Activated T-cell treated with anti-CD3 and anti-CD28 coated beads, Interleukin-2, amount 50 U/mL, for 72 hours (primary cell): ENCODE data around the gene CREB3L2. TPM values are rescaled to one million over a fixed set of nuclear protein-coding genes. Genes with fewer than 3 reads are reported as not detected.

Experiments used
- ATAC-seq, 2 donors: fragments of 150-1000 bp; cut with Tn5 transposase; replicated peaks in 1 of 2; 2 replicates each; pipeline ENCODE4 v1.10.0; 2021; ENCODE audit warnings: moderate library complexity in 2 of 2, mild to moderate bottlenecking in 1 of 2
- DNase-seq, 2 donors: peaks; one replicate each; pipeline ENCODE4 v3.0.0; 2021 to 2022; ENCODE audit warnings: mixed read lengths in 1 of 2
- H3K27ac Mint-ChIP-seq: one replicate; pipeline ENCODE4 v1.8.0; 2022; ENCODE audit warnings: mild to moderate bottlenecking, moderate library complexity, mixed read lengths
- H3K27me3 Mint-ChIP-seq: one replicate; pipeline ENCODE4 v1.8.0; 2022; ENCODE audit warnings: low read depth, mixed read lengths
- H3K36me3 Mint-ChIP-seq, 2 donors: one replicate each; pipeline ENCODE4 v1.8.0; 2022; ENCODE audit warnings: mixed read lengths in 2 of 2, mild to moderate bottlenecking in 1 of 2; ENCODE audit not compliant: insufficient read depth in 2 of 2
- H3K4me1 Mint-ChIP-seq: one replicate; pipeline ENCODE4 v1.8.0; 2022; ENCODE audit warnings: low read depth, mixed read lengths
- H3K4me3 Mint-ChIP-seq, 2 donors: one replicate each; pipeline ENCODE4 v1.8.0; 2022; ENCODE audit warnings: mild to moderate bottlenecking in 2 of 2, mixed read lengths in 2 of 2, moderate library complexity in 2 of 2
- H3K9me3 Mint-ChIP-seq, 2 donors: one replicate each; pipeline ENCODE4 v1.8.0; 2022; ENCODE audit warnings: mixed read lengths in 2 of 2
- total RNA-seq, 2 donors: library from RNA; stranded (reverse); gene quantifications; one replicate each; pipeline ENCODE4 v1.2.3, GENCODE V29; 2022

The CREB3L2 gene
- total RNA-seq, 2 donors from 2014 or later, result 49.4 to 55.1 TPM

GRCh38 chr7:137958470-137959431 is 43.1 kb downstream of the CREB3L2 start:
- H3K27me3 Mint-ChIP-seq, result no peaks in the 10 kb centered on the region
- H3K4me3 Mint-ChIP-seq, result no peak overlapping the region
- H3K36me3 Mint-ChIP-seq, result peaks cover 0 to 2% of the 10 kb centered on the region in 2 donors
- DNase-seq (no peak), ATAC-seq (no peak)
- peak overlapping the region; percentile 8 for H3K27ac Mint-ChIP-seq
- no peaks in the 10 kb centered on the region for H3K9me3 Mint-ChIP-seq
- H3K4me1 Mint-ChIP-seq, result peaks cover 31% of the 10 kb centered on the region

GRCh38 chr7:137957887-137958286 is 44.0 kb downstream of the CREB3L2 start:
- no peak for DNase-seq
- no peak for ATAC-seq
- Mint-ChIP-seq H3K4me1 (peaks cover 32% of the 10 kb centered on the region), H3K9me3 (no peaks in the 10 kb centered on the region), H3K4me3 (no peak overlapping the region), H3K27ac (no peak overlapping the region), H3K36me3 (peaks cover 0 to 2% of the 10 kb centered on the region in 2 donors), H3K27me3 (no peaks in the 10 kb centered on the region)

GRCh38 chr7:137956591-137956990 is 45.3 kb downstream of the CREB3L2 start:
- Mint-ChIP-seq H3K4me3 (no peak overlapping the region), H3K9me3 (no peaks in the 10 kb centered on the region), H3K27me3 (no peaks in the 10 kb centered on the region), H3K4me1 (peaks cover 19% of the 10 kb centered on the region), H3K36me3 (peaks cover 0 to 2% of the 10 kb centered on the region in 2 donors), H3K27ac (no peak overlapping the region)
- no peak for DNase-seq
- no peak for ATAC-seq

- peaks cover 15% of the 10 kb centered on the region for H3K4me1 Mint-ChIP-seq
- peaks cover 0 to 2% of the 10 kb centered on the region in 2 donors for H3K36me3 Mint-ChIP-seq
- DNase-seq (no peak), ATAC-seq (no peak)
- no peak overlapping the region for H3K4me3 Mint-ChIP-seq
- H3K27me3 Mint-ChIP-seq, result no peaks in the 10 kb centered on the region
- H3K9me3 Mint-ChIP-seq, result no peaks in the 10 kb centered on the region
- no peak overlapping the region for H3K27ac Mint-ChIP-seq
Observed at GRCh38 chr7:137956183-137956582, 45.7 kb downstream of the CREB3L2 start.

DNA sequence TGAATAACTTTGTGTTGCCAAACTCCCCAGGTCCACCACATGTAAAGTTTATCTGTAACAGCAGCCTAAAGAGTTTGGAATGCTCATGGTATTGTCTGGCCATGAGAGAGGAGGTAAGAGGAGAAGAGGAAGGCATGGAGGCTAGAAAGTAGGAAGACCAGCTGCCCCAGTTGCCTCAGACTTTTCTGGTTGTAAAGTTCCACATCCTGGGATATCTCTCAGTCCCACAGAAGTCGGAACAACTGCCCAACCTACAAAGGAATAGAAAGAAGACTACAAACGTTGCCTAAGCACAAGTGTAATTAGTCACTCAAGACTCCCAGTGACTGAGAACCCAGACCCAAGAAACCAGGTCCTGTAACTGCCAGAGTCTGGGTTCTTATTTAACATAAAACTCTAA is 47.3 kb downstream of the CREB3L2 start:
- no peaks in the 10 kb centered on the region for H3K27me3 Mint-ChIP-seq
- peaks cover 17% of the 10 kb centered on the region for H3K4me1 Mint-ChIP-seq
- no peak overlapping the region for H3K4me3 Mint-ChIP-seq
- ATAC-seq (no peak), DNase-seq (no peak)
- no peak overlapping the region for H3K27ac Mint-ChIP-seq
- H3K9me3 Mint-ChIP-seq, result no peaks in the 10 kb centered on the region
- peaks cover 0 to 2% of the 10 kb centered on the region in 2 donors for H3K36me3 Mint-ChIP-seq

DNA sequence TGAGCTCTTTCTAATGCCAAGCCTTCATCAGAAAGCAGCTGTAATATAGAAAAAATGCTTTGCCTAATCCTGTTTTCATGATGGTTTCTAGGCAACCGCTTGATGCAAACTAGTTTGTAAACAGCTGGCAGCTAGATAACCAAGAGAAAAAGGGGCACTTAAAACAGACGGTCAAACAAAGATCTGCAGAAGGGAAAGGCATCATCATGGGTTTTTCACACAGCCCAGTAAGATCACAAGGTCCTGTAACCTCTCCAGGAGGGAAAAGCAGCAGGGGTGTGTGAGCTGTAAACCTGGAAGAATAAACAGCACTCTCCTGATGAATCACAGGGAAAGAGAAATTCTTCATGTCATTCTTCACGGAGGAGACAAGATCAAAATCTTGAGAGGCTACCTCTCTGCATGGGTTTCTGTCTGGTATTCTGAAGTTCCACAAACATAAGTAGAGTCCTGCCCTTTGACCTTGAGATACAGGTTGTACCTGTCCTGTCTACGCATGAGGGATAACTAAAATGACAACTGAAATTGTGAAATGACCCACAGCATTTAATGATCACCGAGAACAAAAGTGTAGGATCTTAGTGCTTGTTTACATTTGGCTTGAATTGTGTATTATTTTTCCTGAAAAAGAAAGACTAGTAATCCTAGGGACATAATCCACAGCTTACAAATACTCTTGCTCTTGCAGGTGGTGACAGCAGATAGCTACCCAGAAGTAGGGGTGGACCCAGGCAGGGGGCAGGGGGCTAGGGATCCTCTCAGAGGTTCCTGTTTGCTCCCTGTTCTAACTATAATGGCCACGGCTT is 48.0 kb downstream of the CREB3L2 start:
- no peak for DNase-seq
- Mint-ChIP-seq H3K4me1 (peaks cover 19% of the 10 kb centered on the region), H3K9me3 (no peaks in the 10 kb centered on the region), H3K27me3 (no peaks in the 10 kb centered on the region), H3K27ac (no peak overlapping the region), H3K36me3 (peaks cover 0 to 2% of the 10 kb centered on the region in 2 donors), H3K4me3 (no peak overlapping the region)
- no peak for ATAC-seq

DNA sequence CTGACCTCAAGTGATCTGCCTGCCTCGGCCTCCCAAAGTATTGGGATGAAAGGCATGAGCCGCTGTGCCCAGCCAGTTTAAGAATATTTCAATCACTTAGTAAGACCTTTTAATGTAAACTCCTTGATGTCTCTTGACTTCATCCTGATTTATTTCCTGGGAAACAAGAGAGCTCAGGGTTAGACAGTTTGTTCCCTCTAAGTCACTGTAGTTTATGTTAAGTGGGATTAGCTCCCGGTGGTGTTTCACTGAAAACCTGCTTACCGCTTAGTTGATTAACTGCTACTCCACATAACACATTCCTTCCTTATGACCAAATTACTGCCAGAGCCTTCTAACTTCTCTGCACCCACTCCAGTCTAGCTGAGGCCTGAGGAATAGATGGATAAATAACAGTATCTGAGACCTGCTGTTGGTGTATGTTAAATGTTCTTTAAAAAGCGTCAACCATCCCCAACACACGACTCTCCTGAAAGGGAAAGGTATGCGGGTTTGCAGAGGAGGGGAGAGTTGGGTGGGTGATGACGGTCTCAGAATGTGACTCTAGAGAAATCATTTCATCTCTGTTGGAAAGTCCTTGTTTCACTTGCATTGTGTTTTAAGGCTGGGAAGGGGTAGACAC is 48.7 kb downstream of the CREB3L2 start:
- Mint-ChIP-seq H3K27me3 (no peaks in the 10 kb centered on the region), H3K4me3 (no peak overlapping the region), H3K27ac (no peak overlapping the region), H3K36me3 (peaks cover 0 to 2% of the 10 kb centered on the region in 2 donors), H3K4me1 (peaks cover 19% of the 10 kb centered on the region), H3K9me3 (no peaks in the 10 kb centered on the region)
- DNase-seq, result no peak
- ATAC-seq, result no peak

- H3K36me3 Mint-ChIP-seq, result peaks cover 0 to 2% of the 10 kb centered on the region in 2 donors
- ATAC-seq (no peak), DNase-seq (no peak)
- H3K9me3 Mint-ChIP-seq, result no peaks in the 10 kb centered on the region
- H3K4me1 Mint-ChIP-seq, result peaks cover 19% of the 10 kb centered on the region
- H3K27ac Mint-ChIP-seq, result no peak overlapping the region
- no peaks in the 10 kb centered on the region for H3K27me3 Mint-ChIP-seq
- H3K4me3 Mint-ChIP-seq, result no peak overlapping the region
Observed at GRCh38 chr7:137952426-137952805, 49.5 kb downstream of the CREB3L2 start.

- Mint-ChIP-seq H3K9me3 (no peaks in the 10 kb centered on the region), H3K27ac (no peak overlapping the region), H3K4me3 (no peak overlapping the region), H3K4me1 (peaks cover 19% of the 10 kb centered on the region), H3K36me3 (peaks cover 0 to 2% of the 10 kb centered on the region in 2 donors), H3K27me3 (no peaks in the 10 kb centered on the region)
- ATAC-seq, result no peak
- no peak for DNase-seq
Observed at GRCh38 chr7:137951700-137952425, 50.0 kb downstream of the CREB3L2 start.

DNA sequence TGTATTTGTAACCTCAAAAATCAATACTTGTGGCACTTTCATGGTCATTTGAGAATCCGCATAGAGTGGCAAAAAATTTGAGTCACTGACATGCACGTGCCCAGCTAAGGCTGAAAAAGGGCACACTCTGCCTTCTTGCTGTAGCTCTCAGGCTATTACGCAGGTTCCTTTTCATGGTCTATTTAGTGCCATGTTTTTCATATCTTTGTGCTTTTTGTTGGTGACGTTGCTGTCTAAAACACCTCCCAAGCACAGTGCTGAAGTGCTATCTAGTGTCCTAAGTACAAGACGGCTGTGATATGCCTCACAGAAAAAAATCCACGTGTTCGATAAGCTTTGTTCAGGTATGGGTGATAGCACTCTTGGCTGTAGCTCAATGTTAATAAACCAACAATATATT is 50.9 kb downstream of the CREB3L2 start:
- Mint-ChIP-seq H3K27me3 (no peaks in the 10 kb centered on the region), H3K9me3 (no peaks in the 10 kb centered on the region), H3K27ac (no peak overlapping the region), H3K36me3 (peaks cover 0 to 2% of the 10 kb centered on the region in 2 donors), H3K4me1 (peaks cover 19% of the 10 kb centered on the region), H3K4me3 (no peak overlapping the region)
- no peak for ATAC-seq
- no peak for DNase-seq

GRCh38 chr7:137950263-137950621 is 51.6 kb downstream of the CREB3L2 start:
- no peaks in the 10 kb centered on the region for H3K9me3 Mint-ChIP-seq
- no peak overlapping the region for H3K27ac Mint-ChIP-seq
- peak; percentile 47 to 50 for ATAC-seq
- no peak overlapping the region for H3K4me3 Mint-ChIP-seq
- DNase-seq, result no peak
- peaks cover 19% of the 10 kb centered on the region for H3K4me1 Mint-ChIP-seq
- H3K27me3 Mint-ChIP-seq, result no peaks in the 10 kb centered on the region
- H3K36me3 Mint-ChIP-seq, result peaks cover 0 to 2% of the 10 kb centered on the region in 2 donors

- ATAC-seq (no peak), DNase-seq (no peak)
- Mint-ChIP-seq H3K4me1 (peaks cover 19% of the 10 kb centered on the region), H3K27ac (no peak overlapping the region), H3K27me3 (no peaks in the 10 kb centered on the region), H3K4me3 (no peak overlapping the region), H3K9me3 (no peaks in the 10 kb centered on the region), H3K36me3 (peaks cover 0 to 2% of the 10 kb centered on the region in 2 donors)
Observed at GRCh38 chr7:137949416-137950262, 52.2 kb downstream of the CREB3L2 start.
